Raji (cell line): Measurements from ENCODE around the gene SMIM20.

Experiments
- POLR2A ChIP-seq: IDR thresholded peaks from 2 replicates; pipeline ENCODE4 v1.6.1; 2011; ENCODE audit warnings: low read depth, low read length, control low read depth; ENCODE audit not compliant: insufficient read depth

SMIM20 gene

GRCh38 chr4:25978327-25978726 lies 64.3 kb downstream of the SMIM20 start:
- TF ChIP-seq POLR2A: no peak
